ENCODE measurements around the gene TEX19.

GRCh38 chr17:82380860-82381702, 22.0 kb downstream of the TEX19 start:
- TF ChIP-seq CTCF (conservative IDR thresholded peaks at IDR 0.05): no peak
- no peak for TF ChIP-seq EZH2 (IDR thresholded peaks at IDR 0.05; ENCODE audit: low read depth)
